ENCODE results near the gene USP34. TPM values are rescaled to one million over a fixed set of nuclear protein-coding genes. Genes with fewer than 3 reads are reported as not detected.
"Not testable (repeated sequence)": the region's sequence is repeated elsewhere in the genome, so short reads cannot be mapped to it uniquely, and the experiment has no call there.

The USP34 gene
- total RNA-seq, 8 experiments from 2014 or later: 53.2 to 175 (median 69.2) TPM

DNA sequence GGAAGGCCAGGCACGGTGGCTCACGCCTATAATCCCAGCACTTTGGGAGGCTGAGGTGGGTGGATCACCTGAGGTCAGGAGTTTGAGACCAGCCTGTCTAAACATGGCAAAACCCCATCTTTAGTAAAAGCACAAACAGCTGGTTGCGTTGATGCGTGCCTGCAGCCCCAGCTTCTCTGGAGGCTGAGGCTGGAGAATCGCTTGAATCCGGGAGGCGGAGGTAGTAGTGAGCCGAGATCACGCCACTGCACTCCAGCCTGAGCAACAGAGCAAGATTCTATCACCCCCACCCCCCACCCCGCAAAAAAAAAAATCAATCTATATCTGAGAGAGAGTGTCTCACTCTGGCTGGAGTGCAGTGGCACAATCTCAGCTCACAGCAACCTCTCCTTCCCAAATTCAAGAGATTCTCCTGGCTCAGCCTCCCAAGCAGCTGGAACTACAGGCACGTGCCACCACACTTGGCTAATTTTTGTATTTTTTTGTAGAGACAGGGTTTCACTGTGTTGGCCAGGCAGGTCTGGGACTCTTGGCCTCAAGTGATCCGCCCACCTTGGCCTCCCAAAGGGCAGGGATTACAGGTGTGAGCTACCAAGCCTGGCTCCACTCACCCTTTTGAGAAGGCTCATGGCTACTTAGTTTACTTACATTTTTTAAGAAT is 6.2 kb upstream of the USP34 start:
- H3K4me3 ChIP-seq; in situ Hi-C loops (cut with MboI; ENCODE audit: low pct_unique_long_range_greater_than_20kb in 2 of 9, low sequenced_read_pairs in 9 of 9, unreplicated experiment in 9 of 9); H3K4me1 ChIP-seq (replicated peaks in 1 of 2); ATAC-seq (replicated peaks in 6 of 8); H3K27ac ChIP-seq: not testable (repeated sequence)
- WGBS, 10 experiments: 86 to 100% (median 100%) methylated on average over 1 to 7 of the region's 12 CpGs; no CpG with 5 or more reads in 5 of the 10 experiments

DNA sequence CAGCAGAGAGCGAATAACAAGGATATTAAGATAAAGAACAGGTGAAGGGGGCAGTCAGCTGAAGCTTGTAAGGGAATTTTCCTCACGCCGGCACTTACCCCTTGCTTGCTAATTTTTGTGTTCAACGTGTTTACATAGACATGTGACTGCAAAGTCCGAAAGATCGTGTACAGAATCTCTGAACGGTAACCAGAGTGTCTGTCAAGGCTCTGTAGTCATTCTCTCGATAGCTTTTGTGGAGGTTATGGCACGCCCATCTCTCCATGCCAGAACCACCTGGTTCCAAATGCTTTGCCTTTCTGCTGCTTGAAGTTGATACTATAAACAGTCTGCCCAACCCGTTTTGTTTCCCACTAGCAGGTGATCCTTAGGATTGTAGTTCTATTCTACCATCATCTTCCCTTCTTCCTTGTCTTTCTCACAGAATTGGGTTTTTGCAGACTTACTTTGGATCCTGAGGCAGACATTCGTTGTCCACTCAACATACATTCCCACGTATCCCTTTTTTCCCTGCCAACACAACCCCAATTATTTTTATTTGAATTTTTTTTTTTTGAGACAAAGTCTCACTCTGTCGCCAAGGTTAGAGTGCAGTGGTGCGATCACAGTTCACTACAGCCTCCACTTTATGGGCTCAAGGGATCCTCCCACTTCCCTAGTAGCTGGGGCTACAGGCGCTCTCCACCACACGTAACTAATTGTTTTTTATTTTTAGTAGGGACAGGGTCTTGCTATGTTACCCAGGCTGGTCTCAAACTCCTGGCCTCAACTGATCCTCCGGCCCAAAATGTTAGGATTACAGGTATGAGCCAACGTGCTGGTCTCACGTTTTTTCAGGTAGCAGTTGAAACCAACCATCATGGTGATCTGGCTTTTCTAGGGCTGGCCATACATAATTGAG is 1.3 kb upstream of the USP34 start:
- Histone ChIP-seq H3K4me3 (peak overlapping the region; percentile 65 to 87 (median 84)), H3K4me1 (replicated peaks in 1 of 2) (peaks cover 0 to 10% of the 10 kb centered on the region in 2 donors), H3K27ac (peak overlapping the region; percentile 94 to 98)
- 19 to 72% (median 52%) methylated on average over 4 to 17 of the region's 19 CpGs for WGBS, 10 experiments
- in situ Hi-C loops (cut with MboI; ENCODE audit: low pct_unique_long_range_greater_than_20kb in 2 of 9, low sequenced_read_pairs in 9 of 9, unreplicated experiment in 9 of 9): no loop called here
- ATAC-seq (replicated peaks in 6 of 8): peak in 2 of 8 experiments; percentile 0 to 4

GRCh38 chr2:61470122-61470951 is 550 bp downstream of the USP34 start:
- in situ Hi-C loops (cut with MboI; ENCODE audit: low pct_unique_long_range_greater_than_20kb in 2 of 9, low sequenced_read_pairs in 9 of 9, unreplicated experiment in 9 of 9): no loop called here
- Histone ChIP-seq H3K4me1 (replicated peaks in 1 of 2) (peaks cover 0 to 10% of the 10 kb centered on the region in 2 donors), H3K27ac (peak overlapping the region; percentile 94 to 98), H3K4me3 (peak overlapping the region; percentile 65 to 87 (median 84))
- peak in 6 of 8 experiments; percentile 7 to 40 (median 28) for ATAC-seq (replicated peaks in 6 of 8)
- WGBS, 10 experiments: 0 to 20% (median 2%) methylated on average over 1 to 18 of the region's 94 CpGs; no CpG with 5 or more reads in 4 of the 10 experiments

GRCh38 chr2:61469424-61470121 is 1.3 kb downstream of the USP34 start:
- Histone ChIP-seq H3K4me1 (replicated peaks in 1 of 2) (peaks cover 0 to 10% of the 10 kb centered on the region in 2 donors), H3K4me3 (peak overlapping the region; percentile 65 to 87 (median 84)), H3K27ac (peak overlapping the region; percentile 94 to 98)
- WGBS, 10 experiments: 0 to 18% (median 6%) methylated on average over 1 to 8 of the region's 8 CpGs
- in situ Hi-C loops (cut with MboI; ENCODE audit: low pct_unique_long_range_greater_than_20kb in 2 of 9, low sequenced_read_pairs in 9 of 9, unreplicated experiment in 9 of 9): no loop called here
- no peak for ATAC-seq (replicated peaks in 6 of 8)

DNA sequence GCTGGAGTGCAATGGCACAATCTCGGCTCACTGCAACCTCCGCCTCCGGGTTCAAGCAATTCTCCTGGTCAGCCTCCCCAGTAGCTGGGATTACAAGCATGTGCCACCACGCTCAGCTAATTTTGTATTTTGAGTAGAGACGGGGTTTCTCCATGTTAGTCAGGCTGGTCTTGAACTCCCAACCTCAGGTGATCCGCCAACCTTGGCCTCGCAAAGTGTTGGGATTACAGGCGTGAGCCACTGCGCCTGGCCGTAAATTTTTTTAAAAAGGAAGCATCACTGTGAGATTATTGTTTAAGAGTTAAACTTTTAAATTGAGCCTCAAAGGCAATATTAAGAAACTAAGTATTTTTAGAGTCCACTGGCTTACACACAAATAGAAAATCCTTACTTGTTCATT is 2.7 kb downstream of the USP34 start:
- 94 to 100% (median 99%) methylated on average over 1 to 9 of the region's 10 CpGs; no CpG with 5 or more reads in 3 of the 10 experiments for WGBS, 10 experiments
- H3K4me3 ChIP-seq; in situ Hi-C loops (cut with MboI; ENCODE audit: low pct_unique_long_range_greater_than_20kb in 2 of 9, low sequenced_read_pairs in 9 of 9, unreplicated experiment in 9 of 9); H3K4me1 ChIP-seq (replicated peaks in 1 of 2); ATAC-seq (replicated peaks in 6 of 8); H3K27ac ChIP-seq: not testable (repeated sequence)

DNA sequence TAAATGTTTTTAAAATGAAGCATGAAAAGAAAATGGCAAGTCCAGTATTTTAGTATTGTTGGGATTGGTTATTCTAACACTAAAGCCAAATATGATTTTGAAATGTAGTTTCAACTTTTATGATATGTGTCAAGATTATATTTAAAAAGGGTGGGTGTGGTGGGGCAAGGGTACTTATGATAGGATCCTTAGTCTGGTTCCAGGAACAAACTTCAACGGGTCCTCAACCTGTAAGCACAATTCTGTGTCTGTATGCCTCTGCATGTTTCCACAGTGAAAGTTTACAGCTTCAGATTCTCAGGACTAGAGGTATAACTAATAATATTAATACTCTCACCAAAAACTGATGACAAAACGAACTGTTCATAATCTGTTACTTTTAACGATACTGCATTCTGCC is 5.8 kb downstream of the USP34 start:
- H3K27ac ChIP-seq: no peak overlapping the region
- ATAC-seq (replicated peaks in 6 of 8): no peak
- 40 to 100% (median 81%) methylated on average over 1 to 3 of the region's 3 CpGs; no CpG with 5 or more reads in 2 of the 10 experiments for WGBS, 10 experiments
- in situ Hi-C loops (cut with MboI; ENCODE audit: low pct_unique_long_range_greater_than_20kb in 2 of 9, low sequenced_read_pairs in 9 of 9, unreplicated experiment in 9 of 9): no loop called here
- H3K4me1 ChIP-seq (replicated peaks in 1 of 2): peaks cover 0 to 6% of the 10 kb centered on the region in 2 donors
- no peak overlapping the region for H3K4me3 ChIP-seq

- H3K4me1 ChIP-seq (replicated peaks in 1 of 2): no peaks in the 10 kb centered on the region
- in situ Hi-C loops (cut with MboI; ENCODE audit: low pct_unique_long_range_greater_than_20kb in 2 of 9, low sequenced_read_pairs in 9 of 9, unreplicated experiment in 9 of 9): no loop called here
- no peak for ATAC-seq (replicated peaks in 6 of 8)
- no peak overlapping the region for H3K27ac ChIP-seq
- no peak overlapping the region for H3K4me3 ChIP-seq
- WGBS, 10 experiments: 77 to 100% (median 91%) methylated on average over 1 to 6 of the region's 7 CpGs; no CpG with 5 or more reads in 2 of the 10 experiments
Measured at GRCh38 chr2:61463769-61464475, 7.0 kb downstream of the USP34 start.

- in situ Hi-C loops (cut with MboI; ENCODE audit: low pct_unique_long_range_greater_than_20kb in 2 of 9, low sequenced_read_pairs in 9 of 9, unreplicated experiment in 9 of 9): no loop called here
- Histone ChIP-seq H3K4me1 (replicated peaks in 1 of 2) (no peaks in the 10 kb centered on the region), H3K27ac (no peak overlapping the region), H3K4me3 (no peak overlapping the region)
- ATAC-seq (replicated peaks in 6 of 8): no peak
- 90 to 100% (median 100%) methylated on average over 2 of the region's 2 CpGs; no CpG with 5 or more reads in 2 of the 10 experiments for WGBS, 10 experiments
Measured at GRCh38 chr2:61461404-61461803, 9.5 kb downstream of the USP34 start.

- in situ Hi-C loops (cut with MboI; ENCODE audit: low pct_unique_long_range_greater_than_20kb in 2 of 9, low sequenced_read_pairs in 9 of 9, unreplicated experiment in 9 of 9): no loop called here
Measured at GRCh38 chr2:61460163-61460562, 10.7 kb downstream of the USP34 start.

DNA sequence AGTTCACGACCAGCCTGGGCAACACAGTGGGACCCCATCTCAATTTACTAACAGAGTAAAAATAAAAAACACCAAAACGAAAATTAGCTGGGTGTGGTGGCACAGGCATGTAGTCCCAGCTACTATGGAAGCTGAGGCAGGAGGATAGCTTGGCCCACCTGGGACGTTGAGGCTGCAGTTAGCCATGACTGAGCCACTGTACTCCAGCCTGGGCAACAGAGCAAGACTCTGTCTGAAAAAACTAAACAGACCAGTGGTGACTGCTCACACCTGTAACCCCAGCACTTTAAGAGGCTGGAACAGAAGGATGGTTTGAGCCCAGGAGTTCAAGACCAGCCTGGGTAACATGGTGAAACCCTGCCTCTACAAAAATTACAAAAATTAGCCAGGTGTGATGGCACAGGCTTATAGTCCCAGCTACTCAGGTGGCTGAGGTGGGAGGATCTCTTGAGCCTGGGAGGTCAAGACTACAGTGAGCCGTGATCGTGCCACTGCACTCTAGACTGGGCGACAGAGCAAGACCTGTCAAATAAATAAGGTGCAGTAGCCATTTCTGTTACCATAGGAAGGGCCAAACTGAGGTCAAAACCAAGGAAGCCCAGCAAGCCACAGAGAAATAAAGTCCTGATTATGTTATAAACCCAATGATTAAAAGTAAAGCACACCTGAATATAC is 14.0 kb downstream of the USP34 start:
- Histone ChIP-seq H3K4me1 (replicated peaks in 1 of 2) (no peaks in the 10 kb centered on the region), H3K27ac (no peak overlapping the region), H3K4me3 (no peak overlapping the region)
- 68 to 100% (median 100%) methylated on average over 1 to 3 of the region's 6 CpGs; no CpG with 5 or more reads in 3 of the 10 experiments for WGBS, 10 experiments
- ATAC-seq (replicated peaks in 6 of 8): no peak
- in situ Hi-C loops (cut with MboI; ENCODE audit: low pct_unique_long_range_greater_than_20kb in 2 of 9, low sequenced_read_pairs in 9 of 9, unreplicated experiment in 9 of 9): no loop called here

More at GRCh38 chr2:61460163-61460562, 10.7 kb downstream of the USP34 start:
- peak in 5 of 8 experiments; percentile 34 to 66 (median 49) for ATAC-seq (replicated peaks in 6 of 8)
- WGBS, 10 experiments: 22 to 91% (median 74%) methylated on average over 2 to 4 of the region's 4 CpGs
- no peak overlapping the region for H3K4me3 ChIP-seq
- no peak overlapping the region for H3K27ac ChIP-seq
- no peaks in the 10 kb centered on the region for H3K4me1 ChIP-seq (replicated peaks in 1 of 2)

- in situ Hi-C loops (cut with MboI; ENCODE audit: low pct_unique_long_range_greater_than_20kb in 2 of 9, low sequenced_read_pairs in 9 of 9, unreplicated experiment in 9 of 9): no loop called here
- Histone ChIP-seq H3K27ac (no peak overlapping the region), H3K4me1 (replicated peaks in 1 of 2) (no peaks in the 10 kb centered on the region)
Measured at GRCh38 chr2:61456070-61456745, 14.7 kb downstream of the USP34 start.

More at GRCh38 chr2:61456070-61456745, 14.7 kb downstream of the USP34 start:
- ATAC-seq (replicated peaks in 6 of 8): no peak
- 60 to 100% (median 88%) methylated on average over 1 to 5 of the region's 5 CpGs for whole genome bisulfite sequencing, 10 experiments
- no peak overlapping the region for H3K4me3 ChIP-seq

All from motor neuron (in vitro differentiated cells).